ENCODE results near the gene ODAM. TPM values are rescaled to one million over a fixed set of nuclear protein-coding genes. Genes with fewer than 3 reads are reported as not detected.
"Not testable (repeated sequence)": the region's sequence is repeated elsewhere in the genome, so short reads cannot be mapped to it uniquely, and the experiment has no call there.

Gene ODAM
- polyA plus RNA-seq, 3 donors, result not detected

DNA sequence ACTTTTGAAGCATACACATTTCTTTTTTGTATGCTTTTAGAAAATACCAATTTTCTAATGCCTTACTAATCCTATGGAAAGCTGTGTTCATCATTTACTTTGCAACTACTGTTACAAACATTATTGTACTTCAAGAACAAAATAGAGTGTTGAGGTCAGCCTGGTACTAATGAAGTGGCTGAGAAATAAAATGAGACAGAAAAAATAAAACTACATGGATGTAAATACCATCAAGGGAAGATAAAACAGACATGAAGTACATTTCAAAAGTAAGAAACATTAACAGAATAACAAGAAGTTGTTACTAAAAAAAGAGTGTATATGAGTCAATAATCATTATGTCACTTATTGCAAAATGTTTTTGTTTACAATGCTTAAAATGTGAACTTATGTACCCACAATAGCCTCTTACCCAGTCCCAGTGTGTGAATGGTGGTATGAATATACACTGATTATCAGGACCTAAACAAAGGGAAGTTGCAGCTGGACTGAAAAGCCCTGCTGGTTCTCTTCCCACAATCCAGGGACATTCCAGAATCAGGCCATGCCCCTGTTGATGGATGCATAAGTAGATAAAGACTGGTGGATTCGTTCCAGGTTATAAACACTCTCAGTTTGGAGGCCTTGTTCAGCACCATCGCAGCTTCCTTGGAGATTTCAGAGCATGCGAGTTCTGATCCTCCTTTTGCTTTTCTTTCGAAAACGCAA, 44.5 kb downstream of the ODAM start:
- H3K36me3 ChIP-seq (replicated peaks in 1 of 2; ENCODE audit: control insufficient read depth in 1 of 2, insufficient read depth in 2 of 2, low read length in 2 of 2), result no peaks in the 10 kb centered on the region
- no peak overlapping the region for H3K9ac ChIP-seq (ENCODE audit: insufficient read depth, low read length, poor library complexity, severe bottlenecking)
- TF ChIP-seq, protein P1, sequence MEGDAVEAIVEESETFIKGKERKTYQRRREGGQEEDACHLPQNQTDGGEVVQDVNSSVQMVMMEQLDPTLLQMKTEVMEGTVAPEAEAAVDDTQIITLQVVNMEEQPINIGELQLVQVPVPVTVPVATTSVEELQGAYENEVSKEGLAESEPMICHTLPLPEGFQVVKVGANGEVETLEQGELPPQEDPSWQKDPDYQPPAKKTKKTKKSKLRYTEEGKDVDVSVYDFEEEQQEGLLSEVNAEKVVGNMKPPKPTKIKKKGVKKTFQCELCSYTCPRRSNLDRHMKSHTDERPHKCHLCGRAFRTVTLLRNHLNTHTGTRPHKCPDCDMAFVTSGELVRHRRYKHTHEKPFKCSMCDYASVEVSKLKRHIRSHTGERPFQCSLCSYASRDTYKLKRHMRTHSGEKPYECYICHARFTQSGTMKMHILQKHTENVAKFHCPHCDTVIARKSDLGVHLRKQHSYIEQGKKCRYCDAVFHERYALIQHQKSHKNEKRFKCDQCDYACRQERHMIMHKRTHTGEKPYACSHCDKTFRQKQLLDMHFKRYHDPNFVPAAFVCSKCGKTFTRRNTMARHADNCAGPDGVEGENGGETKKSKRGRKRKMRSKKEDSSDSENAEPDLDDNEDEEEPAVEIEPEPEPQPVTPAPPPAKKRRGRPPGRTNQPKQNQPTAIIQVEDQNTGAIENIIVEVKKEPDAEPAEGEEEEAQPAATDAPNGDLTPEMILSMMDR (IDR thresholded peaks at IDR 0.05), result no peak
- intact Hi-C loops (cut with micrococcal nuclease), result no loop called here
- H3K79me2 ChIP-seq (ENCODE audit: insufficient read depth, low read length), result no peaks in the 10 kb centered on the region
- no peaks in the 10 kb centered on the region for H3K9me3 Mint-ChIP-seq
- no peak overlapping the region for H3K27ac Mint-ChIP-seq
- H3K27ac ChIP-seq (ENCODE audit: low read depth in 1 of 2, low read length in 2 of 2), result no peak overlapping the region
- no peak overlapping the region for H3K4me2 ChIP-seq (replicated peaks; ENCODE audit: extremely low read depth, low read length, poor library complexity, severe bottlenecking)
- no peaks in the 10 kb centered on the region for H3K27me3 Mint-ChIP-seq (ENCODE audit: low read depth in 3 of 3)
- no peaks in the 10 kb centered on the region for H3K36me3 Mint-ChIP-seq
- no peaks in the 10 kb centered on the region for H3K9me3 ChIP-seq (replicated peaks in 1 of 2; ENCODE audit: control insufficient read depth in 1 of 2, insufficient read depth in 1 of 2, low read length in 2 of 2)
- H4K20me1 ChIP-seq (ENCODE audit: insufficient read depth, low read length), result no peaks in the 10 kb centered on the region
- no peak overlapping the region for H3K4me3 ChIP-seq (replicated peaks in 1 of 3; ENCODE audit: low read depth in 2 of 3, low read length in 3 of 3)
- no peaks in the 10 kb centered on the region for H3K4me1 Mint-ChIP-seq
- H3K4me1 ChIP-seq (ENCODE audit: control insufficient read depth in 1 of 2, insufficient read depth in 2 of 2, low read length in 2 of 2), result no peaks in the 10 kb centered on the region
- DNase-seq, result no peak
- 82% methylated on average over 3 of the region's 5 CpGs for WGBS (ENCODE audit: insufficient coverage)
- H2AFZ ChIP-seq (ENCODE audit: insufficient read depth, low read depth, low read length, poor library complexity, severe bottlenecking), result no peak overlapping the region
- no peak overlapping the region for H3K4me3 Mint-ChIP-seq
- no peaks in the 10 kb centered on the region for H3K27me3 ChIP-seq (ENCODE audit: control insufficient read depth in 2 of 2, insufficient read depth in 2 of 2, low read length in 2 of 2)

DNA sequence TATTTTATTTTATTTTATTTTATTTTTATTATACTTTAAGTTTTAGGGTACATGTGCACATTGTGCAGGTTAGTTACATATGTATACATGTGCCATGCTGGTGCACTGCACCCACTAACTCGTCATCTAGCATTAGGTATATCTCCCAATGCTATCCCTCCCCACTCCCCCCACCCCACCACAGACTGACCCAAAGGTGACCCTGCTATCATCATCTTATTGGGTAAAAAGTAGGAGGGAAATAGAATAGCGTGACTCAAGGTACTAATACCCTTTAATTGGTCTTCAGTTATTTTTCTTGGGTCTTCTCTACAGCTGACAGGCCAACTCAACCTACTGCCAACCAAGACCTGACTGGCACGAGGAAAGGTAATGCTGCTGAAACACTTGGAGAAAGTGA, 46.8 kb downstream of the ODAM start, which contains the start of gene CSN3:
TSS of gene CSN3 (plus strand) at position 301 of the 400 bp plus-strand sequence. CDS start 2,223 bp downstream, outside the sequence.
- H3K79me2 ChIP-seq (ENCODE audit: insufficient read depth, low read length); H3K4me3 Mint-ChIP-seq; intact Hi-C loops (cut with micrococcal nuclease); H3K27me3 Mint-ChIP-seq (ENCODE audit: low read depth in 3 of 3); H3K36me3 ChIP-seq (replicated peaks in 1 of 2; ENCODE audit: control insufficient read depth in 1 of 2, insufficient read depth in 2 of 2, low read length in 2 of 2); H3K27ac ChIP-seq (ENCODE audit: low read depth in 1 of 2, low read length in 2 of 2); H3K9me3 Mint-ChIP-seq; DNase-seq; H3K4me2 ChIP-seq (replicated peaks; ENCODE audit: extremely low read depth, low read length, poor library complexity, severe bottlenecking); H3K27ac Mint-ChIP-seq; H4K20me1 ChIP-seq (ENCODE audit: insufficient read depth, low read length); H3K9me3 ChIP-seq (replicated peaks in 1 of 2; ENCODE audit: control insufficient read depth in 1 of 2, insufficient read depth in 1 of 2, low read length in 2 of 2); H3K9ac ChIP-seq (ENCODE audit: insufficient read depth, low read length, poor library complexity, severe bottlenecking); H3K4me1 Mint-ChIP-seq; H3K36me3 Mint-ChIP-seq; H3K4me3 ChIP-seq (replicated peaks in 1 of 3; ENCODE audit: low read depth in 2 of 3, low read length in 3 of 3); H3K27me3 ChIP-seq (ENCODE audit: control insufficient read depth in 2 of 2, insufficient read depth in 2 of 2, low read length in 2 of 2); H3K4me1 ChIP-seq (ENCODE audit: control insufficient read depth in 1 of 2, insufficient read depth in 2 of 2, low read length in 2 of 2); H2AFZ ChIP-seq (ENCODE audit: insufficient read depth, low read depth, low read length, poor library complexity, severe bottlenecking): not testable (repeated sequence)
- no CpG with 5 or more reads among the region's 3 CpGs for WGBS (ENCODE audit: insufficient coverage)

All from CD14-positive monocyte (primary cell).